AG10803 (cell line): Measurements from ENCODE around the gene GBP2.
A peak's percentile ranks its signal among the peaks of the same experiment; 100 is the strongest.

ENCODE experiments used
- DNase-seq: peaks from one replicate; pipeline ENCODE4 v3.0.0; 2010; ENCODE audit warnings: low read depth
- H3K4me3 ChIP-seq: 2 replicates; pipeline ENCODE4 v1.5.1; 2011; ENCODE audit warnings: mild to moderate bottlenecking, low read length, control low read depth
- CTCF ChIP-seq: conservative IDR thresholded peaks from 2 replicates; pipeline ENCODE4 v1.5.1; 2011; ENCODE audit warnings: mild to moderate bottlenecking, low read length, control low read depth, inconsistent platforms

Gene GBP2

DNA sequence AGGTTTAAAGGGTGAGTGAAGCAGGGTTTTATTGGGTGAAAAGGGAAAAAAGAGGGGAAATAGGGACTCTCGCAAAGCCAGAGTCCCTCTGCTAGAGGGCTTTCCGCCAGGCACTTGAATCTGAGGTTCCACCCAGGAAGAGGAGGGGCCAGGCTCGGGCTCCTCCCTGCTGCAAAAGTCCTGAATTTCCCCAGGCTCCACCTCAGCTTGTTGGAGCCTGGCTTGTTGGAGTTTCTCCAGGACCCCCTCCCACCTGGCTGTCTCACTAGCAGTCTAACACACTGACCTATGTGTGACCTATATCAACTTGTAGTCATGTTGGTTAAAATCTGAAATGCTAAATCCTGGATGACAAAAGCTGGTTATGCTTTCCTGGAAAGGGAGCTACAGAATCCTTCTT lies 25.5 kb downstream of the GBP2 start:
- TF ChIP-seq CTCF = no peak
- no peak for DNase-seq
- H3K4me3 ChIP-seq = no peak overlapping the region

DNA sequence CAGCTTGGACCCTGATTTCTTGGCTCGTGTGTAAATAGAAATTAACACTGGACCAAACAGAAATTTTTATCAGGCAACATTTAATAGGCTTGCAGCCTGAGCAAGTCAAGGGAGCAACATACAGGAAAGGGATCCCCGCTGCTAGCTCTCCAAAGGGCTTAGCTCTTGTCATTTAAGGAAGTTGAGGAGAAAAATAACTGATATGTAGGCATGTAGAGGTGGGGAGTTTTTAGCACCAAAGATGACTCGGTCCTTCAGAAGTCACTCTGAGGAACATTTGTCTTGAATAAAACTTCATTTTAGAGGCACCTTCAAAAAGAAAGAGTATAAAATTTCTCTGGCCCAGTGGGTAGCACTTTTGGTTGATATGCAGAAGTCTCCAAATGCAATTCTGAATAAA lies 27.1 kb downstream of the GBP2 start:
- no peak for TF ChIP-seq CTCF
- no peak for DNase-seq
- no peak overlapping the region for H3K4me3 ChIP-seq

GRCh38 chr1:89095737-89096136 lies 30.2 kb downstream of the GBP2 start:
- TF ChIP-seq CTCF = no peak
- H3K4me3 ChIP-seq = no peak overlapping the region
- DNase-seq = no peak

GRCh38 chr1:89089962-89090361 lies 36.0 kb downstream of the GBP2 start:
- no peak overlapping the region for H3K4me3 ChIP-seq
- no peak for TF ChIP-seq CTCF
- no peak for DNase-seq

- no peak for TF ChIP-seq CTCF
- no peak for DNase-seq
- no peak overlapping the region for H3K4me3 ChIP-seq
Observed at GRCh38 chr1:89088572-89088971, 37.3 kb downstream of the GBP2 start.

GRCh38 chr1:89087241-89087640 lies 38.7 kb downstream of the GBP2 start:
- TF ChIP-seq CTCF = no peak
- DNase-seq = peak; percentile 34
- no peak overlapping the region for H3K4me3 ChIP-seq

- TF ChIP-seq CTCF = peak; percentile 95
- H3K4me3 ChIP-seq = no peak overlapping the region
- peak; percentile 69 for DNase-seq
Observed at GRCh38 chr1:89085781-89086180, 40.1 kb downstream of the GBP2 start.
